Heart left ventricle (tissue), 16 donors: ENCODE data around the gene PCCA. TPM values are rescaled to one million over a fixed set of nuclear protein-coding genes. Genes with fewer than 3 reads are reported as not detected.

Experiments
- ATAC-seq, 4 donors: fragments of 200-7000 bp; cut with Tn5 transposase; one replicate each; pipeline ENCODE4 v1.9.1; 2020 to 2022; ENCODE audit warnings: moderate library complexity in 4 of 4, mild to moderate bottlenecking in 3 of 4, moderate number of reproducible peaks in 1 of 4
- DNase-seq, 5 donors: peaks; one replicate each; pipeline ENCODE4 v3.0.0-alpha.2; 2020
- H3K27ac ChIP-seq, 12 donors: fragments of 200-600 bp; sonication (generic) in 4 of 12; one replicate each; pipeline versions ENCODE4 v1.5.0 to v1.8.0; 2016 to 2022; ENCODE audit warnings: mild to moderate bottlenecking in 2 of 12
- H3K27me3 ChIP-seq, 9 donors: fragments of 200-600 bp; sonication (generic) in 2 of 9; one replicate each; pipeline versions ENCODE4 v1.5.1 to v1.8.0; 2016 to 2022; ENCODE audit warnings: mild to moderate bottlenecking in 3 of 9
- H3K36me3 ChIP-seq, 9 donors: fragments of 200-600 bp; sonication (generic) in 2 of 9; one replicate each; pipeline versions ENCODE4 v1.5.0 to v1.8.0; 2018 to 2022; ENCODE audit warnings: mild to moderate bottlenecking in 2 of 9
- H3K4me1 ChIP-seq, 12 donors: fragments of 200-600 bp; sonication (generic) in 4 of 12; one replicate each; pipeline versions ENCODE4 v1.5.0 to v1.8.0; 2016 to 2022; ENCODE audit warnings: mild to moderate bottlenecking in 3 of 12
- H3K4me3 ChIP-seq, 12 donors: fragments of 200-600 bp; sonication (generic) in 4 of 12; one replicate each; pipeline versions ENCODE4 v1.5.0 to v1.8.0; 2017 to 2022; ENCODE audit warnings: mild to moderate bottlenecking in 9 of 12, moderate library complexity in 4 of 12
- H3K9me3 ChIP-seq, 12 donors: fragments of 200-600 bp; sonication (generic) in 4 of 12; one replicate each; pipeline versions ENCODE4 v1.5.0 to v1.8.0; 2016 to 2022; ENCODE audit warnings: mild to moderate bottlenecking in 1 of 12
- CTCF ChIP-seq, 12 donors: fragments of 200-600 bp; sonication (generic) in 4 of 12; IDR thresholded peaks; one replicate each; pipeline versions ENCODE4 v1.5.0 to v1.8.0; 2018 to 2022; ENCODE audit warnings: antibody characterized with exemption in 12 of 12, mild to moderate bottlenecking in 5 of 12
- POLR2A ChIP-seq, 2 donors: fragments of 450-650 bp; IDR thresholded peaks; one replicate each; pipeline ENCODE4 v1.6.1; 2017; ENCODE audit warnings: antibody characterized with exemption in 2 of 2, mild to moderate bottlenecking in 2 of 2, moderate library complexity in 2 of 2
- WGBS, 4 donors: extraction: QIAGEN DNeasy Blood & Tissue Kit in 2 of 4; methylation state at CpG; one replicate each; pipeline versions ENCODE4 v1.1.5 to v1.1.7; 2013 to 2018; 5-methylcytosine and 5-hydroxymethylcytosine counted together
- intact Hi-C, 10 donors: fragments of 100-400 bp; cut with DNase I; formaldehyde crosslinking; loops; one replicate each; pipeline versions ENCODE4 v1.11.1 to v1.14.2; 2022
- polyA plus RNA-seq, 2 donors: library from polyadenylated mRNA; stranded (reverse); fragments of 200-250 nt; gene quantifications; one replicate each; pipeline ENCODE4 v1.2.3, GENCODE V29; 2013
- total RNA-seq, 9 donors: library from RNA; depleted of rRNA in 2 of 9; stranded (reverse); fragments of >200 nt in 2 of 9; fragmentation: NEBNext Ultra II Directional in 3 of 9; extraction: Animal tissue kit (Norgen Biotek cat#: 25700) in 3 of 9; gene quantifications; one replicate each; pipeline versions ENCODE4 v1.1.0 to v1.2.4, GENCODE V29; 2016 to 2023
- donor health status: ischemic (EF 13 %, LVEDD 7.1; RV severe dilation, severe dysfunction).
- donor health status: healthy with polysubstance abuse.
- donor health status: DM: no; HTN: yes; CAD: no.
- donor health status: DM: no; HTN: no; CAD: no.
- donor health status: ischemic (EF 25% LVEDD 6.9; RV normal size, moderate dysfunction).
- donor health status: ischemic (EF 25% LVEDD 5.7; RV mildly dilated, moderate dysfunction).
- donor health status: healthy.
- donor health status: DM: yes; HTN: yes; CAD: no.
- donor health status: ischemic (EF 35%, LVEDD 5.7; RV mildly dilated, moderate dysfunction).
- donor health status: nonischemic (EF 11% LVEDD 7.7; RV severe dilation, severe dysfunction).
- donor health status: DM: yes; HTN: yes; CAD: no.
- donor health status: PGD.
- donor health status: ischemic (EF 29% LVEDD 5.4; RV normal size, mild dysfunction).
- donor health status: nonischemic (EF 23%, LVEDD 6.1; RV moderate dilation, normal function).

Gene PCCA
- total and polyA plus RNA-seq, 11 donors: 25.6 to 67.0 (median 40.9) TPM

DNA sequence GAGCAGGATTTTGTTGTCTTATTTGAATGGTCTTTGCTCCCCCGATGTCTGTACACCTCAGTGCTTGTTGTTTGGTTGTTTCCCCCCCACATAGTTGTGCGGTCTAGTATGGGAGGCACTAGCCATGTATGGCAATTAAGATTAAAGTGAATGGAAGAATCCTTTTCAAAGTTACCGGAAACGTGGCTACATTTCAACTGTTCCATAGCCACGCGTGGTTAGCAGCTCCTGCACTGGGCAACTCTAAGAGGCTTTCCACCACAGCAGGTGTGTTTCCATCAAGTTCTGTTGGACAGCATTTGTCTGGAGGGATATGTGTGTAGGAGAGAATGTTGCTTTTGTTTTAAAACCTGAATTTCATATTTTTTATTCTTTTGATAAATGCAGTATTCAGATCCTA, 252.4 kb downstream of the PCCA start:
- intact Hi-C loops: no loop called here
- Histone ChIP-seq H3K4me1 (no peaks in the 10 kb centered on the region), H3K27ac (no peak overlapping the region), H3K27me3 (no peaks in the 10 kb centered on the region), H3K36me3 (peaks cover 0 to 28% (median 6%) of the 10 kb centered on the region in 9 donors), H3K9me3 (peaks cover 0 to 14% (median 0%) of the 10 kb centered on the region in 12 donors), H3K4me3 (no peak overlapping the region)
- TF ChIP-seq POLR2A (IDR thresholded peaks at IDR 0.05): no peak
- no peak for TF ChIP-seq CTCF (IDR thresholded peaks at IDR 0.05)
- 92 to 96% (median 95%) methylated on average over 6 of the region's 6 CpGs for WGBS, 4 donors
- ATAC-seq (no peak), DNase-seq (no peak)

GRCh38 chr13:100344544-100344943, 255.7 kb downstream of the PCCA start:
- Histone ChIP-seq H3K9me3 (peaks cover 0 to 14% (median 0%) of the 10 kb centered on the region in 12 donors), H3K27ac (no peak overlapping the region), H3K36me3 (peaks cover 0 to 22% (median 6%) of the 10 kb centered on the region in 9 donors), H3K4me1 (no peaks in the 10 kb centered on the region), H3K4me3 (no peak overlapping the region), H3K27me3 (no peaks in the 10 kb centered on the region)
- TF ChIP-seq CTCF (IDR thresholded peaks at IDR 0.05) (no peak), POLR2A (IDR thresholded peaks at IDR 0.05) (no peak)
- ATAC-seq (no peak), DNase-seq (no peak)
- 86 to 97% (median 95%) methylated on average over 4 of the region's 4 CpGs for WGBS, 4 donors
- intact Hi-C loops: no loop called here

GRCh38 chr13:100347968-100348367, 259.1 kb downstream of the PCCA start:
- Histone ChIP-seq H3K9me3 (peaks cover 0 to 14% (median 0%) of the 10 kb centered on the region in 12 donors), H3K27me3 (no peaks in the 10 kb centered on the region), H3K27ac (no peak overlapping the region), H3K36me3 (peaks cover 0 to 6% (median 0%) of the 10 kb centered on the region in 9 donors), H3K4me3 (no peak overlapping the region), H3K4me1 (no peaks in the 10 kb centered on the region)
- DNase-seq (no peak), ATAC-seq (peak in 2 of 4 donors; percentile 47 to 69)
- WGBS, 4 donors: 53 to 73% (median 59%) methylated on average over 3 of the region's 3 CpGs
- TF ChIP-seq POLR2A (IDR thresholded peaks at IDR 0.05) (no peak), CTCF (IDR thresholded peaks at IDR 0.05) (no peak)
- intact Hi-C loops: no loop called here

DNA sequence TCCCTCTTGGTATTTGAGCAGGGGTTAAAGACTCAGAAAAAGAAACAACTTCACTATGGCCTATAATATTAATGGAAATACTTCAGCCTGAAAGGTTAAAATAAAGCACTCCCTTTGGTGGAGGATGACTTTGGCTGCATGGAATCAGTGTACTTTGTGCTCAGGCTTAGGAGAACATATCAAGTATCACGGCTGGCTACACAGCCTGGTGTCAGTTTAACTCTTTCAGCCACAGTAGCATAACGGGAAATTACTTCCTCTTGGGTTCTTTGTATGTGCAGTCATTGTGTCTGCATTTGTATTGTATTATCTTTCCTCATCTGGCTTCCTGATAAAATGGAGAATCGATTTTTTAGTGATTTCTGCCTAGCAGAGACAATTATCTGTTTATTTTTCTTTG, 260.7 kb downstream of the PCCA start:
- ATAC-seq (no peak), DNase-seq (no peak)
- intact Hi-C loops: no loop called here
- peaks cover 0 to 9% (median 0%) of the 10 kb centered on the region in 9 donors for H3K36me3 ChIP-seq
- no peak overlapping the region for H3K4me3 ChIP-seq
- no peaks in the 10 kb centered on the region for H3K4me1 ChIP-seq
- no peaks in the 10 kb centered on the region for H3K27me3 ChIP-seq
- TF ChIP-seq POLR2A (IDR thresholded peaks at IDR 0.05) (no peak), CTCF (IDR thresholded peaks at IDR 0.05) (no peak)
- peaks cover 0 to 14% (median 0%) of the 10 kb centered on the region in 12 donors for H3K9me3 ChIP-seq
- WGBS, 4 donors: 42 to 58% (median 46%) methylated on average over 3 of the region's 3 CpGs
- H3K27ac ChIP-seq: no peak overlapping the region
